Astrocyte (in vitro differentiated cells and primary cell): ENCODE data around the gene BCL2.

Experiments
- CTCF ChIP-seq: IDR thresholded peaks from 2 replicates; pipeline ENCODE4 v1.5.1; 2011; ENCODE audit warnings: low read depth, mild to moderate bottlenecking, inconsistent platforms, low read length, moderate library complexity; ENCODE audit not compliant: insufficient read depth
- EZH2 ChIP-seq: IDR thresholded peaks from 2 replicates; pipeline ENCODE4 v1.6.1; 2012; ENCODE audit warnings: mild to moderate bottlenecking, low read length, inconsistent platforms; ENCODE audit not compliant: insufficient read depth

GRCh38 chr18:63210521-63210920 lies 109.0 kb downstream of the BCL2 start:
- TF ChIP-seq CTCF, result no peak
- TF ChIP-seq EZH2, result no peak
